ENCODE measurements around the gene PAK5.

DNA sequence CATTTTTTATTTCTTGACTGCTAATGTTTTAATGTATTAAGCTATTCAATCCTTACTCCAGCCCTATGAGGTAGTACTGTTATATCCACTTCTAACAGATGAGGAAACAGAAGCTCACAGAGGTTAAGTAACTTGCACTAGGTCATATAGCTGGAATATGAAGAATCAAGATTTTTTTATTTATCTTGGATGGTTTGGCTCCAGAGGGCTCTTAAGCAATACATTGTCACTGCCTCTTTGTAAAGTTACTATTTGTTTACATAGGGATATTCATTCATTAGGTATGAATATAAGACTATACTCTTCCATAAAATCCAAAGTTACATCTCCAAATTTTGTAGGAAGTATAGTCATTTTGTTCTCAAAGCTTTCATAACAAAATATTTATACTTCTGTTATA lies 210.7 kb downstream of the PAK5 start:
- no peak for TF ChIP-seq GATA2 (IDR thresholded peaks at IDR 0.05; ENCODE audit: low read depth, low read length)
- no peak for TF ChIP-seq GATA3 (IDR thresholded peaks at IDR 0.05; ENCODE audit: low read depth, low read length)

Data from SH-SY5Y (cell line).